GM23338 (cell line): ENCODE data around the gene NR2C2.

Source experiments
- CREB1 ChIP-seq: fragments of 250-450 bp; sonication (Bioruptor Pico); IDR thresholded peaks from 2 replicates; pipeline ENCODE4 v1.5.0; 2020; ENCODE audit warnings: low read depth, mild to moderate bottlenecking, moderate library complexity
- EZH2 ChIP-seq: fragments of 200-600 bp; sonication (generic); IDR thresholded peaks from one replicate; pipeline ENCODE4 v1.8.0; 2017; ENCODE audit warnings: antibody characterized with exemption, mild to moderate bottlenecking, low read depth; ENCODE audit not compliant: unreplicated experiment
- EZH2phosphoT487 ChIP-seq: fragments of 200-600 bp; sonication (generic); IDR thresholded peaks from one replicate; pipeline ENCODE4 v1.8.1; 2018; ENCODE audit warnings: antibody characterized with exemption; ENCODE audit not compliant: unreplicated experiment
- JUNB ChIP-seq: IDR thresholded peaks from one replicate; pipeline ENCODE4 v1.6.1; 2016; ENCODE audit warnings: antibody characterized with exemption; ENCODE audit not compliant: unreplicated experiment
- NANOG ChIP-seq: IDR thresholded peaks from 2 replicates; pipeline ENCODE4 v1.6.1; 2016; ENCODE audit warnings: antibody characterized with exemption, borderline replicate concordance
- POLR2AphosphoS5 ChIP-seq: IDR thresholded peaks from 2 replicates; pipeline ENCODE4 v1.6.1; 2016; ENCODE audit warnings: antibody characterized with exemption, low read depth
- ZNF331 ChIP-seq: fragments of 250-450 bp; sonication (Bioruptor Pico); IDR thresholded peaks from 2 replicates; pipeline ENCODE4 v1.5.0; 2020; ENCODE audit warnings: low read depth, mild to moderate bottlenecking, moderate library complexity
- TF ChIP-seq, protein P1 (sequence below), 2 experiments: fragments of 200-600 bp in 1 of 2; sonication (generic) in 1 of 2; conservative IDR thresholded peaks; 2 replicates each; pipeline versions ENCODE4 v1.5.1 to v1.6.1; 2016 to 2017; ENCODE audit warnings: antibody characterized with exemption in 2 of 2, low read depth in 2 of 2, mild to moderate bottlenecking in 2 of 2, moderate library complexity in 1 of 2
- TF ChIP-seq, protein P2 (sequence below): IDR thresholded peaks from 2 replicates; pipeline ENCODE4 v1.6.1; 2016; ENCODE audit warnings: antibody characterized with exemption
- TF ChIP-seq, protein P3 (sequence below): IDR thresholded peaks from one replicate; pipeline ENCODE4 v1.6.1; 2018; ENCODE audit warnings: antibody characterized with exemption; ENCODE audit not compliant: unreplicated experiment

DNA sequence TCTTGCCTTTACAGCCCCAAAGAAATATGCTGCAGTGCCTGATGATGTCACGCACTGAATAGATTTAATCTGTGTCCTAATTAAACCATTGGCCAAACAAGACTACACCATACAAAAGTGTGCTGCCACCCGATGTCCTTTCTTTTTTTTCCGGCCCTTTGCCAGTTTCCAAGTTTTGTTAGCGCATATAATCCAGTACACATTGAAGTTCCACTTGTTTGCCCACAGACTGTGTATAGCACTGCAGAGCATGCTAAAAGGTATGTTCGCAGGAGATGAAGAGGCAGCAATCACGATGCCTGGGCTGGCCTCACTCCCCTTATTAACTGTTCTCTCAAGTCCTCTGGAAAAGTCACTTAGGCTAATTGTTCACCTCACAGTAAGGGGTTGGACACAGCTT, 90.9 kb downstream of the NR2C2 start:
- no peak for TF ChIP-seq NANOG
- TF ChIP-seq, protein P1, sequence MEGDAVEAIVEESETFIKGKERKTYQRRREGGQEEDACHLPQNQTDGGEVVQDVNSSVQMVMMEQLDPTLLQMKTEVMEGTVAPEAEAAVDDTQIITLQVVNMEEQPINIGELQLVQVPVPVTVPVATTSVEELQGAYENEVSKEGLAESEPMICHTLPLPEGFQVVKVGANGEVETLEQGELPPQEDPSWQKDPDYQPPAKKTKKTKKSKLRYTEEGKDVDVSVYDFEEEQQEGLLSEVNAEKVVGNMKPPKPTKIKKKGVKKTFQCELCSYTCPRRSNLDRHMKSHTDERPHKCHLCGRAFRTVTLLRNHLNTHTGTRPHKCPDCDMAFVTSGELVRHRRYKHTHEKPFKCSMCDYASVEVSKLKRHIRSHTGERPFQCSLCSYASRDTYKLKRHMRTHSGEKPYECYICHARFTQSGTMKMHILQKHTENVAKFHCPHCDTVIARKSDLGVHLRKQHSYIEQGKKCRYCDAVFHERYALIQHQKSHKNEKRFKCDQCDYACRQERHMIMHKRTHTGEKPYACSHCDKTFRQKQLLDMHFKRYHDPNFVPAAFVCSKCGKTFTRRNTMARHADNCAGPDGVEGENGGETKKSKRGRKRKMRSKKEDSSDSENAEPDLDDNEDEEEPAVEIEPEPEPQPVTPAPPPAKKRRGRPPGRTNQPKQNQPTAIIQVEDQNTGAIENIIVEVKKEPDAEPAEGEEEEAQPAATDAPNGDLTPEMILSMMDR (conservative IDR thresholded peaks at IDR 0.05; ENCODE audit: low read depth in 2 of 2), result no peak
- TF ChIP-seq, protein P2, sequence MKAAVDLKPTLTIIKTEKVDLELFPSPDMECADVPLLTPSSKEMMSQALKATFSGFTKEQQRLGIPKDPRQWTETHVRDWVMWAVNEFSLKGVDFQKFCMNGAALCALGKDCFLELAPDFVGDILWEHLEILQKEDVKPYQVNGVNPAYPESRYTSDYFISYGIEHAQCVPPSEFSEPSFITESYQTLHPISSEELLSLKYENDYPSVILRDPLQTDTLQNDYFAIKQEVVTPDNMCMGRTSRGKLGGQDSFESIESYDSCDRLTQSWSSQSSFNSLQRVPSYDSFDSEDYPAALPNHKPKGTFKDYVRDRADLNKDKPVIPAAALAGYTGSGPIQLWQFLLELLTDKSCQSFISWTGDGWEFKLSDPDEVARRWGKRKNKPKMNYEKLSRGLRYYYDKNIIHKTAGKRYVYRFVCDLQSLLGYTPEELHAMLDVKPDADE, result no peak
- TF ChIP-seq CREB1 (CRISPR knock-in tag), result no peak
- TF ChIP-seq, protein P3, sequence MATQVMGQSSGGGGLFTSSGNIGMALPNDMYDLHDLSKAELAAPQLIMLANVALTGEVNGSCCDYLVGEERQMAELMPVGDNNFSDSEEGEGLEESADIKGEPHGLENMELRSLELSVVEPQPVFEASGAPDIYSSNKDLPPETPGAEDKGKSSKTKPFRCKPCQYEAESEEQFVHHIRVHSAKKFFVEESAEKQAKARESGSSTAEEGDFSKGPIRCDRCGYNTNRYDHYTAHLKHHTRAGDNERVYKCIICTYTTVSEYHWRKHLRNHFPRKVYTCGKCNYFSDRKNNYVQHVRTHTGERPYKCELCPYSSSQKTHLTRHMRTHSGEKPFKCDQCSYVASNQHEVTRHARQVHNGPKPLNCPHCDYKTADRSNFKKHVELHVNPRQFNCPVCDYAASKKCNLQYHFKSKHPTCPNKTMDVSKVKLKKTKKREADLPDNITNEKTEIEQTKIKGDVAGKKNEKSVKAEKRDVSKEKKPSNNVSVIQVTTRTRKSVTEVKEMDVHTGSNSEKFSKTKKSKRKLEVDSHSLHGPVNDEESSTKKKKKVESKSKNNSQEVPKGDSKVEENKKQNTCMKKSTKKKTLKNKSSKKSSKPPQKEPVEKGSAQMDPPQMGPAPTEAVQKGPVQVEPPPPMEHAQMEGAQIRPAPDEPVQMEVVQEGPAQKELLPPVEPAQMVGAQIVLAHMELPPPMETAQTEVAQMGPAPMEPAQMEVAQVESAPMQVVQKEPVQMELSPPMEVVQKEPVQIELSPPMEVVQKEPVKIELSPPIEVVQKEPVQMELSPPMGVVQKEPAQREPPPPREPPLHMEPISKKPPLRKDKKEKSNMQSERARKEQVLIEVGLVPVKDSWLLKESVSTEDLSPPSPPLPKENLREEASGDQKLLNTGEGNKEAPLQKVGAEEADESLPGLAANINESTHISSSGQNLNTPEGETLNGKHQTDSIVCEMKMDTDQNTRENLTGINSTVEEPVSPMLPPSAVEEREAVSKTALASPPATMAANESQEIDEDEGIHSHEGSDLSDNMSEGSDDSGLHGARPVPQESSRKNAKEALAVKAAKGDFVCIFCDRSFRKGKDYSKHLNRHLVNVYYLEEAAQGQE, result no peak
- TF ChIP-seq EZH2phosphoT487, result no peak
- TF ChIP-seq JUNB, result no peak
- TF ChIP-seq POLR2AphosphoS5, result no peak
- TF ChIP-seq EZH2, result no peak
- TF ChIP-seq ZNF331 (CRISPR knock-in tag), result no peak
